ENCODE data around the gene CNPPD1.

The CNPPD1 gene

GRCh38 chr2:219176818-219177551 lies at the start of gene CNPPD1:
TSS of gene CNPPD1 (minus strand) at chr2:219176925. CDS start at chr2:219176828, 97 bp downstream.
- DNase-seq (ENCODE audit: low read depth) = peak; percentile 56

- no peak for DNase-seq (ENCODE audit: low read depth)
Observed at GRCh38 chr2:219225350-219225749, 48.6 kb upstream of the CNPPD1 start.

- DNase-seq (ENCODE audit: low read depth) = no peak
Observed at GRCh38 chr2:219223831-219224610, 47.3 kb upstream of the CNPPD1 start.

GRCh38 chr2:219221957-219222518 lies 45.3 kb upstream of the CNPPD1 start:
- DNase-seq (ENCODE audit: low read depth) = no peak

- no peak for DNase-seq (ENCODE audit: low read depth)
Observed at GRCh38 chr2:219220652-219221402, 44.1 kb upstream of the CNPPD1 start.

GRCh38 chr2:219219784-219220532 lies 43.2 kb upstream of the CNPPD1 start:
- DNase-seq (ENCODE audit: low read depth) = no peak

GRCh38 chr2:219218732-219219701 lies 42.3 kb upstream of the CNPPD1 start, which contains the start of gene ABCB6:
TSS of gene ABCB6 (minus strand) at chr2:219218958. CDS start at chr2:219218673, 285 bp downstream.
- peak; percentile 89 for DNase-seq (ENCODE audit: low read depth)

- DNase-seq (ENCODE audit: low read depth) = peak; percentile 47
Observed at GRCh38 chr2:219218217-219218731, 41.5 kb upstream of the CNPPD1 start.

GRCh38 chr2:219216535-219216915 lies 39.8 kb upstream of the CNPPD1 start:
- DNase-seq (ENCODE audit: low read depth) = no peak

GRCh38 chr2:219215871-219216534 lies 39.3 kb upstream of the CNPPD1 start:
- no peak for DNase-seq (ENCODE audit: low read depth)

GRCh38 chr2:219214786-219215185 lies 38.1 kb upstream of the CNPPD1 start:
- DNase-seq (ENCODE audit: low read depth) = no peak

GRCh38 chr2:219214141-219214540 lies 37.4 kb upstream of the CNPPD1 start:
- no peak for DNase-seq (ENCODE audit: low read depth)

- DNase-seq (ENCODE audit: low read depth) = no peak
Observed at GRCh38 chr2:219213486-219214071, 36.9 kb upstream of the CNPPD1 start.

- DNase-seq (ENCODE audit: low read depth) = no peak
Observed at GRCh38 chr2:219213026-219213415, 36.3 kb upstream of the CNPPD1 start.

- DNase-seq (ENCODE audit: low read depth) = no peak
Observed at GRCh38 chr2:219210886-219211362, 34.2 kb upstream of the CNPPD1 start.

- DNase-seq (ENCODE audit: low read depth) = no peak
Observed at GRCh38 chr2:219210196-219210885, 33.6 kb upstream of the CNPPD1 start.

GRCh38 chr2:219209236-219210195 lies 32.8 kb upstream of the CNPPD1 start:
- no peak for DNase-seq (ENCODE audit: low read depth)

All from HS-5 (cell line).